NT2/D1 (cell line): ENCODE results near the gene CNTNAP3.
"Not testable (repeated sequence)": the region's sequence is repeated elsewhere in the genome, so short reads cannot be mapped to it uniquely, and the experiment has no call there.

Experiments used
- SUZ12 ChIP-seq: IDR thresholded peaks from 2 replicates; pipeline ENCODE4 v1.6.1; 2011; ENCODE audit not compliant: insufficient read length, insufficient read depth; ENCODE audit errors: extremely low read depth
- YY1 ChIP-seq: IDR thresholded peaks from 2 replicates; pipeline ENCODE4 v1.6.1; 2011; ENCODE audit not compliant: insufficient read length, insufficient read depth

- TF ChIP-seq YY1, SUZ12: not testable (repeated sequence)
Measured at GRCh38 chr9:39287980-39288379, at the start of gene CNTNAP3.
